Measurements from ENCODE around the gene COA1.

GRCh38 chr7:43629857-43630256 is 99.5 kb downstream of the COA1 start:
- TF ChIP-seq CTCF (IDR thresholded peaks at IDR 0.05) (no peak), TAF1 (IDR thresholded peaks at IDR 0.05; ENCODE audit: borderline replicate concordance, low read depth, low read length) (no peak), RXRA (IDR thresholded peaks at IDR 0.05; ENCODE audit: borderline replicate concordance, low read depth) (no peak)
